Neuronal stem cell (in vitro differentiated cells): ENCODE data around the gene WDR76.

Experiments used
- DNase-seq: peaks from one replicate; pipeline ENCODE4 v3.0.0-alpha.2; 2013; ENCODE audit warnings: low spot score
- H2AFZ ChIP-seq: one replicate; pipeline ENCODE4 v1.6.1; 2013; ENCODE audit warnings: mild to moderate bottlenecking, low read length, inconsistent platforms
- H2AK5ac ChIP-seq: 2 replicates; pipeline ENCODE4 v1.6.1; 2013; ENCODE audit warnings: low read depth, mild to moderate bottlenecking, inconsistent platforms, low read length, moderate library complexity, mixed read lengths
- H2BK120ac ChIP-seq: 2 replicates; pipeline ENCODE4 v1.6.1; 2013; ENCODE audit warnings: low read depth, mild to moderate bottlenecking, inconsistent platforms, low read length, moderate library complexity, mixed read lengths
- H2BK12ac ChIP-seq: one replicate; pipeline ENCODE4 v1.6.1; 2013; ENCODE audit warnings: low read length, inconsistent platforms
- H2BK15ac ChIP-seq: 2 replicates; pipeline ENCODE4 v1.6.1; 2013; ENCODE audit warnings: mild to moderate bottlenecking, low read length, inconsistent platforms, mixed read lengths
- H2BK5ac ChIP-seq: one replicate; pipeline ENCODE4 v1.6.1; 2013; ENCODE audit warnings: inconsistent platforms, mild to moderate bottlenecking, low read length, moderate library complexity
- H3K14ac ChIP-seq: one replicate; pipeline ENCODE4 v1.6.1; 2013; ENCODE audit warnings: low read length, inconsistent platforms
- H3K18ac ChIP-seq: 2 replicates; pipeline ENCODE4 v1.6.1; 2013; ENCODE audit warnings: low read length, inconsistent platforms
- H3K23ac ChIP-seq: 2 replicates; pipeline ENCODE4 v1.6.1; 2013; ENCODE audit warnings: low read depth, mild to moderate bottlenecking, mixed read lengths, low read length, inconsistent platforms; ENCODE audit not compliant: poor library complexity
- H3K27ac ChIP-seq: replicated peaks from 3 replicates; pipeline ENCODE4 v1.5.1; 2013; ENCODE audit warnings: low read length, inconsistent platforms
- H3K27me3 ChIP-seq, 3 experiments: 2 replicates each; pipeline ENCODE4 v1.6.1; 2013; ENCODE audit warnings: low read length in 3 of 3, mild to moderate bottlenecking in 2 of 3, inconsistent platforms in 1 of 3, low read depth in 1 of 3, mixed read lengths in 1 of 3, moderate library complexity in 1 of 3; ENCODE audit not compliant: control insufficient read depth in 3 of 3, insufficient read depth in 3 of 3
- H3K36me3 ChIP-seq, 2 donors: replicated peaks in 1 of 2; 2 replicates each; pipeline ENCODE4 v1.6.1; 2013; ENCODE audit warnings: low read length in 2 of 2; ENCODE audit not compliant: control insufficient read depth in 2 of 2, insufficient read depth in 2 of 2
- H3K4ac ChIP-seq: 2 replicates; pipeline ENCODE4 v1.6.1; 2013; ENCODE audit warnings: inconsistent platforms, mild to moderate bottlenecking, low read length, moderate library complexity
- H3K4me1 ChIP-seq, 2 donors: 1 replicate in 1 of 2; 2 replicates in 1 of 2; pipeline ENCODE4 v1.6.1; 2013; ENCODE audit warnings: low read length in 2 of 2, low read depth in 1 of 2; ENCODE audit not compliant: control insufficient read depth in 2 of 2, insufficient read depth in 1 of 2
- H3K4me2 ChIP-seq: one replicate; pipeline ENCODE4 v1.6.1; 2013; ENCODE audit warnings: mild to moderate bottlenecking, low read length, inconsistent platforms; ENCODE audit not compliant: insufficient read depth, poor library complexity, severe bottlenecking
- H3K4me3 ChIP-seq, 2 donors: 2 replicates each; pipeline ENCODE4 v1.5.1; 2013; ENCODE audit warnings: low read length in 2 of 2, mild to moderate bottlenecking in 2 of 2, inconsistent platforms in 1 of 2, moderate library complexity in 1 of 2
- H3K79me1 ChIP-seq: one replicate; pipeline ENCODE4 v1.6.1; 2013; ENCODE audit warnings: low read depth, mild to moderate bottlenecking, inconsistent platforms, low read length, moderate library complexity
- H3K9ac ChIP-seq: one replicate; pipeline ENCODE4 v1.6.1; 2013; ENCODE audit warnings: mild to moderate bottlenecking, low read depth, low read length, inconsistent platforms; ENCODE audit not compliant: poor library complexity
- H3K9me3 ChIP-seq, 2 donors: replicated peaks in 1 of 2; 2 replicates each; pipeline versions ENCODE3 to v1.6.1; 2013; ENCODE audit warnings: low read length in 2 of 2, mild to moderate bottlenecking in 2 of 2, inconsistent platforms in 1 of 2, low read depth in 1 of 2, mixed read lengths in 1 of 2, moderate library complexity in 1 of 2; ENCODE audit not compliant: control insufficient read depth in 2 of 2, insufficient read depth in 1 of 2
- H4K8ac ChIP-seq: one replicate; pipeline ENCODE4 v1.6.1; 2013; ENCODE audit warnings: low read depth, mild to moderate bottlenecking, inconsistent platforms, low read length, moderate library complexity
- H4K91ac ChIP-seq: one replicate; pipeline ENCODE4 v1.6.1; 2013; ENCODE audit warnings: low read length, low read depth, mild to moderate bottlenecking, inconsistent platforms; ENCODE audit not compliant: poor library complexity
- WGBS, 2 donors: extraction: QIAGEN DNeasy Blood & Tissue Kit; methylation state at CpG; one replicate each; pipeline ENCODE4 v1.1.7; 2013; ENCODE audit warnings: missing lambda C conversion rate in 2 of 2, mixed read lengths in 1 of 2; ENCODE audit not compliant: insufficient read length in 2 of 2, insufficient replicate concordance in 1 of 2; ENCODE audit errors: extremely low coverage in 2 of 2; 5-methylcytosine and 5-hydroxymethylcytosine counted together

Gene WDR76

GRCh38 chr15:43877371-43877770 is 50.6 kb downstream of the WDR76 start:
- H2BK15ac ChIP-seq = no peak overlapping the region
- no CpG with 5 or more reads among the region's 4 CpGs for WGBS, 2 donors
- no peak overlapping the region for H2AK5ac ChIP-seq
- no peak overlapping the region for H3K14ac ChIP-seq
- H4K8ac ChIP-seq = no peak overlapping the region
- H2BK5ac ChIP-seq = no peak overlapping the region
- no peak overlapping the region for H3K27ac ChIP-seq
- no peak overlapping the region for H4K91ac ChIP-seq
- no peaks in the 10 kb centered on the region for H3K79me1 ChIP-seq
- no peak overlapping the region for H3K4ac ChIP-seq
- no peaks in the 10 kb centered on the region for H3K9me3 ChIP-seq
- H3K4me3 ChIP-seq = no peak overlapping the region
- H3K36me3 ChIP-seq = peaks cover 7 to 60% of the 10 kb centered on the region in 2 donors
- H3K18ac ChIP-seq = no peak overlapping the region
- H3K27me3 ChIP-seq = no peaks in the 10 kb centered on the region
- no peak for DNase-seq
- no peak overlapping the region for H2AFZ ChIP-seq
- H2BK120ac ChIP-seq = no peak overlapping the region
- peaks cover 9 to 12% of the 10 kb centered on the region in 2 donors for H3K4me1 ChIP-seq
- H3K23ac ChIP-seq = no peak overlapping the region
- H3K4me2 ChIP-seq = no peak overlapping the region
- no peak overlapping the region for H3K9ac ChIP-seq
- H2BK12ac ChIP-seq = no peak overlapping the region

- DNase-seq = no peak
- no CpG with 5 or more reads among the region's 2 CpGs for WGBS, 2 donors
- Histone ChIP-seq H2BK5ac (no peak overlapping the region), H3K9ac (no peak overlapping the region), H3K79me1 (no peaks in the 10 kb centered on the region), H3K23ac (no peak overlapping the region), H3K9me3 (no peaks in the 10 kb centered on the region), H3K27ac (no peak overlapping the region), H3K27me3 (no peaks in the 10 kb centered on the region), H3K4me2 (no peak overlapping the region), H2BK120ac (no peak overlapping the region), H3K18ac (no peak overlapping the region), H2AK5ac (no peak overlapping the region), H4K91ac (no peak overlapping the region), H3K4me1 (peaks cover 9 to 12% of the 10 kb centered on the region in 2 donors), H3K4me3 (no peak overlapping the region), H3K4ac (no peak overlapping the region), H2BK12ac (no peak overlapping the region), H4K8ac (no peak overlapping the region), H3K36me3 (peaks cover 7 to 56% of the 10 kb centered on the region in 2 donors), H3K14ac (no peak overlapping the region), H2BK15ac (no peak overlapping the region), H2AFZ (no peak overlapping the region)
Observed at GRCh38 chr15:43878446-43878845, 51.6 kb downstream of the WDR76 start.

- Histone ChIP-seq H2AK5ac (no peak overlapping the region), H3K14ac (no peak overlapping the region), H4K91ac (no peak overlapping the region)
Observed at GRCh38 chr15:43879386-43880355, 52.9 kb downstream of the WDR76 start.

GRCh38 chr15:43880406-43881194 is 53.8 kb downstream of the WDR76 start:
- Histone ChIP-seq H3K4me1 (peaks cover 9 to 12% of the 10 kb centered on the region in 2 donors), H4K8ac (no peak overlapping the region), H2BK5ac (peak overlapping the region; percentile 32), H3K9ac (no peak overlapping the region), H3K36me3 (peaks cover 0 to 52% of the 10 kb centered on the region in 2 donors), H3K27me3 (no peaks in the 10 kb centered on the region), H3K4me3 (no peak overlapping the region), H2BK12ac (no peak overlapping the region), H4K91ac (no peak overlapping the region), H2BK120ac (no peak overlapping the region), H2AFZ (peak overlapping the region; percentile 8), H3K4ac (no peak overlapping the region), H3K23ac (no peak overlapping the region), H2BK15ac (no peak overlapping the region), H2AK5ac (no peak overlapping the region), H3K9me3 (no peaks in the 10 kb centered on the region), H3K4me2 (no peak overlapping the region), H3K79me1 (no peaks in the 10 kb centered on the region), H3K18ac (no peak overlapping the region), H3K14ac (no peak overlapping the region), H3K27ac (peak overlapping the region; percentile 45)
- WGBS, 2 donors = no CpG with 5 or more reads among the region's 5 CpGs
- DNase-seq = no peak

More at GRCh38 chr15:43879386-43880355, 52.9 kb downstream of the WDR76 start:
- H3K36me3 ChIP-seq = peaks cover 0 to 52% of the 10 kb centered on the region in 2 donors
- no CpG with 5 or more reads among the region's 15 CpGs for WGBS, 2 donors
- H3K9ac ChIP-seq = no peak overlapping the region
- no peak overlapping the region for H2BK120ac ChIP-seq
- H2BK15ac ChIP-seq = no peak overlapping the region
- DNase-seq = no peak
- H2AFZ ChIP-seq = no peak overlapping the region
- no peak overlapping the region for H2BK5ac ChIP-seq
- no peak overlapping the region for H3K4ac ChIP-seq
- H3K18ac ChIP-seq = no peak overlapping the region
- H3K27ac ChIP-seq = no peak overlapping the region
- peaks cover 9 to 12% of the 10 kb centered on the region in 2 donors for H3K4me1 ChIP-seq
- H2BK12ac ChIP-seq = no peak overlapping the region
- H3K79me1 ChIP-seq = no peaks in the 10 kb centered on the region
- no peaks in the 10 kb centered on the region for H3K9me3 ChIP-seq
- no peaks in the 10 kb centered on the region for H3K27me3 ChIP-seq
- H3K4me2 ChIP-seq = no peak overlapping the region
- no peak overlapping the region for H3K23ac ChIP-seq
- H4K8ac ChIP-seq = no peak overlapping the region
- H3K4me3 ChIP-seq = no peak overlapping the region
